ENCODE measurements around the gene ARMH3.

Gene ARMH3

GRCh38 chr10:101848408-101848807 is 207.6 kb downstream of the ARMH3 start:
- no peak for DNase-seq

- no peak for DNase-seq
Measured at GRCh38 chr10:101845893-101846292, 210.1 kb downstream of the ARMH3 start.

GRCh38 chr10:101843032-101844021 is 212.6 kb downstream of the ARMH3 start, which contains the start of gene KCNIP2:
KCNIP2 (minus strand) TSS chr10:101843800; CDS start chr10:101843568, 232 bp downstream.
- peak; percentile 85 for DNase-seq

- DNase-seq = no peak
Measured at GRCh38 chr10:101841826-101842225, 214.1 kb downstream of the ARMH3 start.

DNA sequence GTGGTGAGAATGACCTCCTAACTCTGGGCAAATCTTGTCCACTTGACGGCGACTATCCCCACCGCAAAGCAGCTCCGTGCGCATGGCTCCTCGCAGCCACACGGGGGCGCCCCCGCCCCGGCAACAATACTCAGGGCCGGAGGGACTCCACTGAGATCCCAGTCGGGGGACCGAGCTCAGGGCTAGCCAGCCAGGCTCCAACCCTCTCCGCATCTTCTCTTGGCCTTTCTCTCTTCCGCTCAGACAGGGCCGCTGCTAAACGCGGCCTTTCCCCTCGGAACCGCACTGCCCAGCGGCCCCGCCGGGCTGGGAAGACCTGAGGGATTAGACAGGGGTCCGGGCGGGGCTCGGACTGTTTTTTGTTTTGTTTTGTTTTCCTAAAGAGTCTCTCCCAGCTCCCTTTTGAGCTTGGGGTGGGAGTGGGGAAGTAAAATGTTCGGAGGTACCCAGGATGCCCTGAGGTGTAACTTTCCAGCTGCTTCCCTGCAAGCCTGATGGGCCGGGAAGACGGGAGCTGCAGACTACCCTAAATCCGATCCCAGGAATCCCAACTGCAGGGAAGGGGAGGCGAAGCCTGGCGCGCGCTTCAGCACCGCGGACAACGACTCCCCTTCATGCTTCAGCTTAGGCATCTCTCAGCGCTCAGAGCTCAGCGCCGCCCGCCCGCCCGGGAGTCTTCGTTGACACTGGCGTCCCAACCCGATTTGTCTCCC is 215.1 kb downstream of the ARMH3 start:
- DNase-seq = peak; percentile 92

GRCh38 chr10:101840102-101840684 is 215.8 kb downstream of the ARMH3 start:
- DNase-seq = no peak

- DNase-seq = peak; percentile 90
Measured at GRCh38 chr10:101839416-101840063, 216.4 kb downstream of the ARMH3 start.

DNA sequence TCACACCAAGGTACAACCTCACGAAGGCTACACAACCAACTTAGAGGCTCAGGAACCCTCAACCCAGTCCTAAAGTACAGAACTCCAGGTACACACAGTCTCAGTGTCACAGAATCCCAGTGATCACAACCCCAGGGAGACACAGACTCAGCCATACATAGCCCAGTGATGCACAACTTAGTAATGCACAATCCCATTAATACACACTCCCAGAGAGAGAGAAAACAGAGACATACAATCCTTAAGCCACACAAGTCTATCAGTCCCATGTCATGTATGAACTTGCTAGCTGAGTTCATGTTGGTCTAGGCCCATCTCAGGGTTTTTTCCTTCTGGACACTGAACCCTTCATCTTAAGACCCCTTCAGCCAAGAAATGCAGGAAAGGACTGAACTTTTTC is 217.0 kb downstream of the ARMH3 start:
- no peak for DNase-seq

- no peak for DNase-seq
Measured at GRCh38 chr10:101838416-101838970, 217.5 kb downstream of the ARMH3 start.

GRCh38 chr10:101837748-101838147 is 218.2 kb downstream of the ARMH3 start:
- DNase-seq = no peak

DNA sequence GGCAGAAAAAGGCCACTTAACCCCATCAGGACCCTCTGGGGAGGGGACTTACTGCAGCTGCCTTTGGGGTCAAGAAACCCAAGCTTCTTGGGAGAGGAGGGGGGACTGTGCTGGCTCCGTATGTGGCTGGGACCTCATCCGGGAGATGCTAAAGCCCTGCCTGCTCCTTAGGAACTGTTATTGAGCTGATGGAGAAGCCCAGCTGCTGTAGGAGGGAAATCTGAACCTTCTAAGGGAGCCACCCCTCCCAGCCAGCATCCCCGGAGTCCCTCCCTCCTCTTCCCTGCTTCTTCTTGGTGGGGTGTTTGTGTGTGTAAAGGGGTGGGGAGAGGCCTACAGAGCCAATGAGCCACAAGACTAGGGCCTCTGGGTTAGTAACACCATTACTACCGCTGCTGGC is 220.6 kb downstream of the ARMH3 start:
- DNase-seq = peak; percentile 28

DNA sequence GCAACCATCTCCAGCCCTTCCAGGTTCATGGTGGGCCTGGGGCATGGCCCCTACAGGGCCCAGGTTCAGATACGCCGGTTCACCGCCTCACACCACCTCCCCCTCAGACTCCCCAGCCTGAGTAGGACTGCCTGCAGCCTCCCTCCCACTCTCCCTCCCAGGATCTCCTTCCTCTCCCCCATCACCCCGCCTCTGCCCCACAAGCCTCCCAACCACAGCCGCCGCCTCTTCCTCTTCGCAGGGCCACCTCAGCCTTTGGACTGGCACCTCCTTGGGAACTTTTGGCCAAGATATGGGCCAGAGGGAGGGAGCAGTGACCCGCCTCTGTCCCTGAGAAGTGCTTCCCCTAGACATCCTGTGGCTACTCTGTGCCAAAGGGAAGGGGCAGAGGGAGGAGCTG is 221.6 kb downstream of the ARMH3 start:
- peak; percentile 71 for DNase-seq

- DNase-seq = peak; percentile 56
Measured at GRCh38 chr10:101833466-101833865, 222.5 kb downstream of the ARMH3 start.

DNA sequence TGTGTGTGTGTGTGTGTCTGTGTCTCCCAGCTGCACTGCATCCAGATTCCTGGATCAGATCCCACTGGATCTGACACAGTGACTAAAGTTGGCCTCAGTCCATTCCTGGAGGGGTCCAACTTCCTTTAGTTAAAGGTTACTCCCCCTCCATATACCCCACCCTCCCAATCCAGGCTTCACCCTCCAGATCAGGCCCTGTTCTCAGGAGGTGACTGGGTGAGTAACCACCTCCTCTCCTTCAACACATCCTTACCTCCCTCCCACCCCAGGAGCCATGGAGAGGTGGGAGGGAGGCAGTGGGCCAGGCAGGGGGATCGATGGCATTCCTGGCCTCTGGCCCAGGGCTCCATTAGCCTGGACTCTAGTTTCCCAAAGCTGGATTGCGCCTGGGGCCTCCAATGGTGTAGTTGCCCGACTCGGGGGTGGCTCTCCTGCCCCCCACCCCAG is 223.6 kb downstream of the ARMH3 start:
- peak; percentile 4 for DNase-seq

DNA sequence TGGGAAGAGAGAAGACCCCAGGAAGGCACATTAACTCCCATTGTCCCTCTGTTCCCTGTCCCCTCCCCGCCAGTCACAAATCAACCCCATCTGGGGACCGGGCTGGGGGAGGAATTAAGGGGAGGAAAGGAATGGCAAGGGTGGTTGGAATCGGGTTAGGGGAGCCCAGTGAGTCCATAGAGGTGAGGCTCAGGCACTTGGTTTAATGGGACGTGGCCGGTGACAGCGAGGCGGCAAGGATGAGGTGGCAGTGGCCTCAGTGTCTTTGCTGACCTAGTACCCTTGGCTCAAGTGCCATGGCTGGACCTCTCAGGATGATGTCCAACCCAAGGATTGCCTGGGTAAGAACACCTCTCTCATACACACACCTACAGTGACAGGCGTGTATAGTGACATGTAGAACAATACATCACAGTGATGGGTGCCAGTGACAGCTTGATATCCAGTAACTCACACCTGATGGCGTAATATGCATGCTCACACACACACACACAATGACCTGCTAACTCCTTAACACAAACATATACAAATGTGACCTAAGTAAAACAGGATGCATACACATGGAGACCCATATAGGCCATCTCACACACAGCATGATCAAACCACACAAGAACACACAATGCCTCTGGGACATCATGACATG is 224.7 kb downstream of the ARMH3 start:
- DNase-seq = no peak

- DNase-seq = peak; percentile 97
Measured at GRCh38 chr10:101830322-101831168, 225.4 kb downstream of the ARMH3 start.

- peak; percentile 87 for DNase-seq
Measured at GRCh38 chr10:101829561-101830315, 226.2 kb downstream of the ARMH3 start.

DNA sequence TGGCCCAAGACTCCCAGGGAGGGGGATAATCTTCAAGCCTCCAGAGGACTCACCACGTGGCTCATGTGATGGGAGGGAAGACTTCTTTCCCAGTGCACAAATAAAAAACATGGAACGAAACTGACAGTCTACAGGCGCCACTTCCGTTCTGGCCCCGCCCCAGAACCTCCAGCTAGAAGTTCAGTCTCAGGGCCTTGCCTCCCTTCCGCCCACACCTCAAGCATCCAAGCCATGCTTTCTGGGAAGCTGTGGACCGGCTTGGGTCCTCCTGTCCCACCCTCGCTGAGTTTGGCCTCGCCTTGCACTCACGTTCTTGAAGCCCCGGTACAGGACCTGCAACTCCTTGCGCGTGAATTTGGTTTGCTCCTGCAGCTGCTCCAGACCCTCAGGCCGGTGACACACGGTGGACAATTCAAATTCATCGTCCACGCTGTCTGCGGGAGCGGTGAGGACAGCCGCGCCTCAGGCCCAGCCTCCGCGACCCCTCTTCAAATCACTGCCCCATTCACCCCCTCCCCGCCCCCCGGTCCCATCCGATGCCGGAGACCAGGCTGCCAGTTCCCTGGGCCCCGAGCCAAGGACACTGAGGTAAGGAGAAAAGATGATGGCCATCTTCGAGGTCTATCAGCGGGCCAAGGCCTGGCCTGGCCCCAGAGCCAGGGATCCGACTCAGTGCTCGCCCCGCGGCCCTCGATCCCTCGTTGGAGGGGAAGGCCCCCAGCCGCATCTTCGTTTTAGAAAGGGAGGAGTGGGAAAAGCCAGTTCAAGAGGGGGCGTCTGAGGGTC is 227.0 kb downstream of the ARMH3 start:
- DNase-seq = peak; percentile 63

DNA sequence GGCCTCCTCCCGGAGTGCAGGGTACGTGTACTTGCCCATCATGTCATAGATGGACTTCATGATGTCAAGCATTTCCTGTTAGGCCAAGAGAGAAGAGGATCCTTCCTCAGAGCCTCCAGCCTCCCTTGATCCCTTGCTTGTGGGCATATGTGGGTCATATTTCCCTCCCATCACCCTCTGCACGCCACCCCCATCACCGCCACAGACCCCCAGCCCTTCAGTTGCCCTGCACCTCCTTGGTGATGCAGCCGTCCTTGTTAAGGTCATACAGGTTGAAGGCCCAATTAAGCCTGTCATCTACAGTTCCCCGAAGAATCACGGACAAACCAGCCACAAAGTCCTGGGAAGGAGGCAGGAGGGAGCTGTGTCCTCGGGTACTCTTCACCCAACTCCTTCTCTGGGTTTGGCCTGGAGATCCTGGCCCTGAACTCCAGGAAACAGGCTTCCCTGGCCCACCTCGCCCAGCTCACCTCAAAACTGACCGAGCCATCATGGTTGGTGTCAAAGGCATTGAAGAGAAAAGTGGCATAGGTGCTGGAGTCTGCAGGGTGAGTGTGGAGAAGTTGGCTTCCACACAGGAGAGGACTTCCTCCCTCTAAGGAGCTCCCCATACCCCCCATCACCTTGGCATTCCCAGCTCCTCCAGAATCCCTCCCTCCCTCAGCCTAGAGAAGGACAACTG is 227.9 kb downstream of the ARMH3 start:
- DNase-seq = peak; percentile 48

All from activated effector memory CD4-positive, alpha-beta T cell treated with anti-CD3 and anti-CD28 coated beads, Interleukin-2, amount 50 U/mL, for 16 hours (primary cell).